Hepatic stellate cell (primary cell): ENCODE results near the gene LRRC3C.
A peak's percentile ranks its signal among the peaks of the same experiment; 100 is the strongest.

Experiments
- DNase-seq: peaks from one replicate; pipeline ENCODE4 v3.0.0; 2011; ENCODE audit warnings: low spot score

The LRRC3C gene

DNA sequence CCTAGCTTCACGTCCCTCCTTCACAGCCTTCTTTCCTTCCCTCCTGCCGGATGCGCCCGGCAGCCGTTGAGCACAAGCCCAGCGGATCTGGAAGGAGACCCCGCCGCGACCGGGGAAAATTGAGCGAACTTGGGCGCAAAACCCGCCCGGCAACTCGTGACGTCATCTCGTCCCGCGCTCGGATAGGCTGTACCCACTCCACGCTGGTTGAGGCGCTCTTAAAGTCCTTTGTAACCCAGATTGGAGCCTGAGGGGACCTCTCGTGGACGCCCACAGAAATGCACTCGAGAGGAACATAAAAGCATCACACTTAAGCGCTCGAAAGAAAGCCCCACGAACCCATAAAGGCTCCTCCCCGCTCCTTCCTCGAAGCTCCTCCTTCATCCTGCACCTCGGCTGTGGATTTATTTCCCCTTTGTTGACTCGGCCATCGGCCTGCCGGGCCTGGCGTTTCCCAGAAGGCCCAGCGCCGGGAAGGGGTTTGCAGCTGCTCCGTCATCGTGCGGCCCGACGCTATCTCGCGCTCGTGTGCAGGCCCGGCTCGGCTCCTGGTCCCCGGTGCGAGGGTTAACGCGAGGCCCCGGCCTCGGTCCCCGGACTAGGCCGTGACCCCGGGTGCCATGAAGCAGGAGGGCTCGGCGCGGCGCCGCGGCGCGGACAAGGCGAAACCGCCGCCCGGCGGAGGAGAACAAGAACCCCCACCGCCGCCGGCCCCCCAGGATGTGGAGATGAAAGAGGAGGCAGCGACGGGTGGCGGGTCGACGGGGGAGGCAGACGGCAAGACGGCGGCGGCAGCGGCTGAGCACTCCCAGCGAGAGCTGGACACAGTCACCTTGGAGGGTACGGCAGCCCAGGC, 53.0 kb downstream of the LRRC3C start, which contains the start of gene PSMD3:
TSS of gene PSMD3 (plus strand) at position 457 of the 856 bp plus-strand sequence. CDS start at position 621, 164 bp downstream.
- DNase-seq: peak; percentile 96

DNA sequence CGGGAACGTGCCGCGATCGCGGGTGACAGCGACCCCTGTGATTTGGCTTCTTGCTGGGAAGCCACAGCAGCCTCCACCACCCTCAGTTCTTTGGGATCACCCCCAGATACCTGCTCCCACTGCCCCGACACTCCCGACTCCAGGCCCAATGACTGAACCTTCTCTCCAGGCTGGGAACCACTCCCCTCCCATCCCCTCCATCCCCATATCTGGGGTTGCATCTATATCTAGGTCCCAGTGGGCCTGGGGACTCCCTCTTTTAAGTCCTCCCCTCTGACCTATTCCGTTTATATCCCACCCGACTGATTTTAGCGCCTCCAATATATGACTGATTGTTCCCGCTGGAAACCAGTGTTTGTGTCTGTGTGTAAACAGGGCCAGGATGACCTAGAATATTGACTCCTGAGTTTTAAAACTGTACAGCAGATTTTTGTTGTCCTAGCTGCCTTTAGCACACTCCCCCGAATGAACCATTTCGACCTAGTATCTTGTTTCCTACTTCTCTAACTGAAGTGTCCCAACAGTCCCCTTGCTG, 53.7 kb downstream of the LRRC3C start:
- no peak for DNase-seq

DNA sequence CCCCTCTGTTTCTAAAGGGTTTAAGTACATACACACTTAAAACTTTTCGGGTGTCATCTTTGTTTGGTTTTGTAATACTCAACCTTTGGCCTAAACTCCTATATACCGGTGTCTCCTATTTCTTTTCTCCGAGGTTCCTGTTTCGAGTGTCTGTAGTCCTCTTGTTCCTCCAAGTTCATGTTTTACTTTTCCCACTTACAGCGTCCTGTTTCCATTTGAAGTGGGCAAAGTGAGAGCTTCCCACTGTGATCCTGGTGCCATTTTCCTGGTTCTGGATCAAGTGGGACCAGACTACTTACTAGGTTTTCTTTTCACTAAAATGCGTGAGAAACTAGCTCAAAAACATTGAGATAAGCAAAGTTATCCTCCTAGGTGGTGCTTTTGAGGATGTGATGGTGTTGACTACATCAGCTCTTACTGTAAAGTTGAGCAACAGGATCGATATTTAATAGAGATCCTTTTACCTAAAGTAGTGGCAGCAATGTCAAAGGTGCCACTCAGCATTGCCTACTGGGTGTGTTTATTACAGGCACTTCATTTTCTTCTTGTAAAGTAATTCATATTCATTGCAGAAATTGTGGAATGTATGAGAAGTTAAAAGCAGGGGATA, 54.3 kb downstream of the LRRC3C start:
- no peak for DNase-seq

GRCh38 chr17:39988206-39988810, 60.8 kb downstream of the LRRC3C start:
- DNase-seq: no peak

- DNase-seq: no peak
Measured at GRCh38 chr17:39994448-39994847, 66.9 kb downstream of the LRRC3C start.
